ENCODE measurements around the gene FLT1. TPM values are rescaled to one million over a fixed set of nuclear protein-coding genes. Genes with fewer than 3 reads are reported as not detected.

FLT1 gene
- total RNA-seq, 4 donors from 2014 or later: 11.1 to 37.9 (median 21.7) TPM

DNA sequence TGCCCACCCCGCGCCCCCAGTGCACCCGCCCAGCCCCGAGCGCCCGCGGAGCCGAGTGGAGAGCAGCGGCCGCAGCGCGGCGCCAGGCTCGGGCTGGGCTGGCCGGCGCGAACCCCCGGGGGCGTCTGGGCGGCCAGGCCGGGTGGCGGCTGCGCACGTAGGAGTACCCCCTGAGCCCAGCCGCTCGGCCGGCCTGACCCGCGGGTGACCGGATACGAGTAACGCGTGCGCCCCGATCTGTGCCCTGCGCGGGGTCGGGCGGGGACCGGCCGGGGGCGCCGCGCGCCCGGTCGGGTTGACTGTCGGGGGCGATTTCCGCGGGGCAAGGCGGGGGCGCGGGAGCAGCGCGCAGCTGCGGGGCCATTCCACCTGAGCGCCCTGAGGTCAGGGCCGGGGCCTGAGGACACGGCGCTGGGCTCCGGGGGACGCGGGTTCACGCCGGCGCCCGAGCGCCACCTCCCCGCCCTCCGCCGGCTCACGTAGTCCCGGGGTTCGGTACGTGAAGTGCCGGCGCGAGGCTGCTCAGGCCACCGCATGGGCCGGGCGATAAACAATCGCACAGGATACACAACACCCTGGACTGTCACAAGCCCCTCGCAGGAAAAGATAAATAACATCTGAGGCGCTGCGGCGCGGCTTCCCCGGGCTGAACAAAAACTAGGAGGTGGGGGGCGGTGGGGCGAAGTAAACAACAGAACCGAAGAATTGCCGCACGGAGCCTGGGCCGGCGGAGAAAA lies 37.6 kb upstream of the FLT1 start:
- H3K4me1 ChIP-seq: peaks cover 0 to 27% (median 0%) of the 10 kb centered on the region in 3 donors
- H3K9me3 ChIP-seq: no peaks in the 10 kb centered on the region
- peak overlapping the region in 1 of 2 donors; percentile 51 for H3K4me3 ChIP-seq
- H3K27ac ChIP-seq: peak overlapping the region in 3 of 4 donors; percentile 58 to 74 (median 71)
- TF ChIP-seq, protein P1, sequence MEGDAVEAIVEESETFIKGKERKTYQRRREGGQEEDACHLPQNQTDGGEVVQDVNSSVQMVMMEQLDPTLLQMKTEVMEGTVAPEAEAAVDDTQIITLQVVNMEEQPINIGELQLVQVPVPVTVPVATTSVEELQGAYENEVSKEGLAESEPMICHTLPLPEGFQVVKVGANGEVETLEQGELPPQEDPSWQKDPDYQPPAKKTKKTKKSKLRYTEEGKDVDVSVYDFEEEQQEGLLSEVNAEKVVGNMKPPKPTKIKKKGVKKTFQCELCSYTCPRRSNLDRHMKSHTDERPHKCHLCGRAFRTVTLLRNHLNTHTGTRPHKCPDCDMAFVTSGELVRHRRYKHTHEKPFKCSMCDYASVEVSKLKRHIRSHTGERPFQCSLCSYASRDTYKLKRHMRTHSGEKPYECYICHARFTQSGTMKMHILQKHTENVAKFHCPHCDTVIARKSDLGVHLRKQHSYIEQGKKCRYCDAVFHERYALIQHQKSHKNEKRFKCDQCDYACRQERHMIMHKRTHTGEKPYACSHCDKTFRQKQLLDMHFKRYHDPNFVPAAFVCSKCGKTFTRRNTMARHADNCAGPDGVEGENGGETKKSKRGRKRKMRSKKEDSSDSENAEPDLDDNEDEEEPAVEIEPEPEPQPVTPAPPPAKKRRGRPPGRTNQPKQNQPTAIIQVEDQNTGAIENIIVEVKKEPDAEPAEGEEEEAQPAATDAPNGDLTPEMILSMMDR (IDR thresholded peaks at IDR 0.05): no peak
- TF ChIP-seq POLR2AphosphoS5 (IDR thresholded peaks at IDR 0.05) (no peak), POLR2A (IDR thresholded peaks at IDR 0.05) (no peak), EP300 (IDR thresholded peaks at IDR 0.05) (no peak)
- no peaks in the 10 kb centered on the region for H3K36me3 ChIP-seq
- WGBS, 2 donors (ENCODE audit: low coverage in 1 of 2): 4% methylated on average over 11 of the region's 96 CpGs; no CpG with 5 or more reads in 1 of the 2 donors
- peaks cover 85% of the 10 kb centered on the region for H3K27me3 ChIP-seq
- peak; percentile 20 for ATAC-seq

DNA sequence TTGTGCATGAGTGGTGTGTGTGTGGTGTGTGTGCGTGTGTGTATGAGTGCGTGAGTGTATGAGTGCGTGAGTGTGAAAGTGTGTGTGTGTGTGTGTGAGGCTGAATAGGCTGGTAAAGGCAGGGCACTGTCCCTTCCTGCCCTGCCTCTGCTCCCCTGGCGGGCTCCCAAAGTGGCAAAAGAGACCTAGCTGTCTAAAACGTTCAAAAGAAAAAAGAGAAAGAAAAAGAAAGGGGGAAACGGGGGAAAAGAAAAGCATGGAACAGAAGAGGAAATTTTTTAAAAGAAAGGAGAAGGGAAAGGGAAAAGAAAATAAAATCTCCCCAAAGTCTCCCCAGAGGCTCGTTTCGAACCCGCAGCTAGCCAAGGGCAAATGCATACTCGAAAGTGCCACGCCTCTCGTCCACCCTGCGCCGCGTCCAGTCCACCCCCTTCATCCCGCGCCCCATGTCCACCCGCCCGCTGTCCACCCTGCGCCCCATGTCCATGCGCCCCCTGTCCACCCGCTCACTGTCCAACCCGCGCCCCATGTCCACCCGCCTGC lies 37.0 kb upstream of the FLT1 start:
- ATAC-seq: peak; percentile 11
- H3K4me3 ChIP-seq: peak overlapping the region in 1 of 2 donors; percentile 51
- TF ChIP-seq, protein P1 (IDR thresholded peaks at IDR 0.05): no peak
- TF ChIP-seq POLR2A (IDR thresholded peaks at IDR 0.05) (no peak), EP300 (IDR thresholded peaks at IDR 0.05) (no peak), POLR2AphosphoS5 (IDR thresholded peaks at IDR 0.05) (no peak)
- H3K36me3 ChIP-seq: no peaks in the 10 kb centered on the region
- H3K27ac ChIP-seq: peak overlapping the region in 3 of 4 donors; percentile 58 to 74 (median 71)
- WGBS, 2 donors (ENCODE audit: low coverage in 1 of 2): 5 to 17% methylated on average over 9 to 15 of the region's 25 CpGs
- no peaks in the 10 kb centered on the region for H3K9me3 ChIP-seq
- H3K4me1 ChIP-seq: peaks cover 0 to 27% (median 0%) of the 10 kb centered on the region in 3 donors
- peaks cover 86% of the 10 kb centered on the region for H3K27me3 ChIP-seq

DNA sequence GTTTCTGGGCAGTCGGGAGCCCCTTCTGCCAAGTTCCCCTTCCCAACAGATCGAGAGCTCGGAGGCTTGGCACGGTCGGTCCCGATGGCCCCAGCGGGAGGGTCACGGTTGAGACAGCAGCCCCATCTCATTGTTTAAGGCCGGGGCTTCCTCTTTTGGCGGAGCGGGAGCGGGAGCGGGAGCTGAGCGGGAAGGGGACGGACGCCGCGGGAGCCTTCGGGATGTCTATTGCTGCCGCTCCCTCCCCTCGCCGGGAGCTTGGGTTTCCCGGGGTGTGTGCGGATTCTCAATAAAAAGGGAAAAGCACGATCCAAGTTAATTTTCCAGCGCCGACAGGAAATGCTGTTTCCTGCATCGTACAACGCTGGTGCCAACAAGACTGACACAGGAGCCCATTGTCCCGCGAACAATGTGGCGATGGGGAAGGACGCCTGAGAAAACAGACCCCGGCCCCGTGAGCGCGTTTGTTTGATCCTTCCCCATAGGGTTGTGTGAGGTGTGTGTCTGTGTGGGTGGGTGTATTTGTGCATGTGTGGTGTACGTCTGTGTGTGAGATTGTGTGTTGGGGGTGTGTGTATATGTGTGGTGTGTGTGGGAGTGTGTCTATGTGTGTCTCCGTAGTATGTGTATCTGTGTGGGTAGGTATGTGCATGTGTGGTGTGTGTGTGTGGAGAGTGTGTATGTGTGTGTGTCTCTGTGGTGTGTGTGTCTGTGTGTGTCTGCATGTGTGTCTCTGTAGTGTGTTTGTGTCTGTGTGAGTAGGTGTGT lies 36.3 kb upstream of the FLT1 start:
- Histone ChIP-seq H3K27ac (peak overlapping the region in 3 of 4 donors; percentile 5 to 74 (median 58)), H3K27me3 (peaks cover 86% of the 10 kb centered on the region)

DNA sequence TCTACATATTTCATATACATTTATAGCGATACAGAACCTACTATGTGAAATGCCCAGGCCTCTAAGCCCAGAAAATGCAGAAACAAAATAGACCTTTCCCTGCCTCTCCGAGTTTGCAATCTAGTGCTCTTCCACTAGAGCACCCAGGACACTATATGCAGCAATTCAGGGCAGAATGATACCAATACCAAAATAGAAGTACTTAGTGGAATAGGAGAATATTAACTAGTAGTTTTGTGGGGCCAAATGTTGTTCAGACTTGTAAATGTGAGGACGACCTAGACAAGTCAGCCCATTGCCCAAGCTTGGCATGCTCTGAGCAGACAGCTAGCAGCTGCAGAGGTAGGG lies 35.8 kb upstream of the FLT1 start:
- H3K4me3 ChIP-seq: peak overlapping the region in 1 of 2 donors; percentile 51
- H3K9me3 ChIP-seq: no peaks in the 10 kb centered on the region
- H3K27me3 ChIP-seq: peaks cover 82% of the 10 kb centered on the region
- H3K27ac ChIP-seq: peak overlapping the region in 1 of 4 donors; percentile 74
- TF ChIP-seq, protein P1 (IDR thresholded peaks at IDR 0.05): no peak
- TF ChIP-seq POLR2A (IDR thresholded peaks at IDR 0.05) (no peak), POLR2AphosphoS5 (IDR thresholded peaks at IDR 0.05) (no peak)
- no peaks in the 10 kb centered on the region for H3K36me3 ChIP-seq
- 42 to 60% methylated on average over 2 to 3 of the region's 3 CpGs for WGBS, 2 donors (ENCODE audit: low coverage in 1 of 2)
- ATAC-seq: no peak
- H3K4me1 ChIP-seq: peaks cover 0 to 27% (median 0%) of the 10 kb centered on the region in 3 donors

More for the DNA sequence above, 36.3 kb upstream of the FLT1 start:
- Histone ChIP-seq H3K4me3 (peak overlapping the region in 1 of 2 donors; percentile 51), H3K36me3 (no peaks in the 10 kb centered on the region), H3K9me3 (no peaks in the 10 kb centered on the region), H3K4me1 (peaks cover 0 to 27% (median 0%) of the 10 kb centered on the region in 3 donors)
- TF ChIP-seq EP300 (IDR thresholded peaks at IDR 0.05) (no peak), POLR2A (IDR thresholded peaks at IDR 0.05) (no peak), POLR2AphosphoS5 (IDR thresholded peaks at IDR 0.05) (no peak)
- TF ChIP-seq, protein P1 (IDR thresholded peaks at IDR 0.05): no peak
- peak; percentile 32 for ATAC-seq
- WGBS, 2 donors (ENCODE audit: low coverage in 1 of 2): 1 to 13% methylated on average over 1 to 11 of the region's 39 CpGs
